IPS DF 6.9 (cell line): Measurements from ENCODE around the gene ZNRF3.
"Not testable (repeated sequence)": the region's sequence is repeated elsewhere in the genome, so short reads cannot be mapped to it uniquely, and the experiment has no call there.

ENCODE experiments used
- DNase-seq: peaks from one replicate; pipeline ENCODE4 v3.0.0-alpha.2; 2013; ENCODE audit warnings: low read depth, low spot score
- H3K27ac ChIP-seq: one replicate; pipeline ENCODE4 v1.5.1; 2013; ENCODE audit warnings: low read length, control low read depth
- H3K27me3 ChIP-seq: 2 replicates; pipeline ENCODE4 v1.6.1; 2013; ENCODE audit warnings: mild to moderate bottlenecking, low read length; ENCODE audit not compliant: control insufficient read depth, insufficient read depth
- H3K36me3 ChIP-seq: 2 replicates; pipeline ENCODE4 v1.6.1; 2013; ENCODE audit warnings: low read length; ENCODE audit not compliant: control insufficient read depth, insufficient read depth
- H3K4me1 ChIP-seq: 2 replicates; pipeline ENCODE4 v1.6.1; 2013; ENCODE audit warnings: low read length; ENCODE audit not compliant: control insufficient read depth, insufficient read depth
- H3K4me3 ChIP-seq: 2 replicates; pipeline ENCODE4 v1.5.1; 2013; ENCODE audit warnings: mild to moderate bottlenecking, low read length
- H3K9me3 ChIP-seq: 2 replicates; pipeline ENCODE4 v1.6.1; 2013; ENCODE audit warnings: low read length, inconsistent platforms; ENCODE audit not compliant: control insufficient read depth, insufficient read depth
- WGBS: extraction: QIAGEN DNeasy Blood & Tissue Kit; methylation state at CpG from one replicate; pipeline ENCODE4 v1.1.7; 2013; ENCODE audit warnings: mixed read lengths, missing lambda C conversion rate; ENCODE audit not compliant: insufficient read length, insufficient coverage; 5-methylcytosine and 5-hydroxymethylcytosine counted together

ZNRF3 gene

DNA sequence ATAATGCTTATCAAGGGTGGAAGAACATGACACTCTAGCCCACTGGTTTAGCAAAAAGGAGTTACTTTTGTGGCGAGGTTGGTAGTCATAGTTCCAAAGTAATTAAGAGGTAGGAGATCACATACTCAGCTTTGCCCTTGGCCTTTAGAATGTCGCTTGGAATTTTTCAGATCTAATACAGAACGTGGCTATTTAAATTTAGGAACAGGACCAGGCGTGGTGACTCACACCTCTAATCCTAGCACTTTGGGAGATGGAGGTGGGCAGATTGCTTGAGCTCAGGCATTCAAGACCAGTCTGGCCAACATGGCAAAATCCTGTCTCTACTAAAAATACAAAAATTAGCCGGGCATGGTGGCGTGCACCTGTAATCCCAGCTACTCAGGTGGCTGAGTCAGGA is 26.1 kb upstream of the ZNRF3 start:
- no peaks in the 10 kb centered on the region for H3K27me3 ChIP-seq
- no peaks in the 10 kb centered on the region for H3K9me3 ChIP-seq
- no peaks in the 10 kb centered on the region for H3K4me1 ChIP-seq
- no CpG with 5 or more reads among the region's 6 CpGs for WGBS
- no peak for DNase-seq
- H3K4me3 ChIP-seq: no peak overlapping the region
- H3K36me3 ChIP-seq: no peaks in the 10 kb centered on the region
- H3K27ac ChIP-seq: no peak overlapping the region

DNA sequence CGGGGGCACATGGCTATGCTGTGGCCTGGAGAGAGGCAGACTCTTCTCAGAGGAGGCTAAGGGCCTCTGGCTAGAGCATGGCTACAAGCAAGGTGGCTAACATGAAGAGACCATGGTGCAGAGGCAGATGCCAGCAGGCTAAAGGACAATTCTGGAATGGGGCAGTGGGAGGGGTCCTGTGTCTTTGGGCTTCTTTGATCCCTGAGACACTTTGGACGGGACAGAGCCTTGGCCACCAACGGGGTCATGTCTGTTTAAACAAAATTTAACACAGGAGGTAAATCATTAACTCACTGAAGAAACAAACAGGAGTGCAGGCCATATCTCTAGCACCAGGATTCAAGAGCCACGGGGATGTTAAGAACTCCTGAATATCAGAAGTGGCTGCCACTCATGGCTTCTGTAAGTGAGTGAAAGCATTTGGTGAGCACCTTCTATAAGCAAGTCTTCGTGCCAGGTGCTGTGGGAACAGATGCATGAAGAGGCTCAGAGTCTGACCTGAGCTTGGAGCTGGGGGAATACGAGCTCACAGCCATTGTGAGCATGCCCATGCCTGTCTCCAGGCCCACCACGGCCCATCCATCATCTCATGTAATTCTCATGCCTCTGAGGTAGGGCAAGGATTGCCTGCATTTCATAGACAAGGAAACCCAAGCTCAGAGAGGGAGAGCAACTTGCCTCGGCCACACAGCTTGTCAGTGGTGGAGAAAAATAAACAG is 18.3 kb upstream of the ZNRF3 start:
- DNase-seq: no peak
- Histone ChIP-seq H3K4me1 (no peaks in the 10 kb centered on the region), H3K36me3 (no peaks in the 10 kb centered on the region), H3K9me3 (no peaks in the 10 kb centered on the region), H3K27me3 (no peaks in the 10 kb centered on the region), H3K27ac (no peak overlapping the region), H3K4me3 (no peak overlapping the region)
- WGBS: no CpG with 5 or more reads among the region's 8 CpGs

DNA sequence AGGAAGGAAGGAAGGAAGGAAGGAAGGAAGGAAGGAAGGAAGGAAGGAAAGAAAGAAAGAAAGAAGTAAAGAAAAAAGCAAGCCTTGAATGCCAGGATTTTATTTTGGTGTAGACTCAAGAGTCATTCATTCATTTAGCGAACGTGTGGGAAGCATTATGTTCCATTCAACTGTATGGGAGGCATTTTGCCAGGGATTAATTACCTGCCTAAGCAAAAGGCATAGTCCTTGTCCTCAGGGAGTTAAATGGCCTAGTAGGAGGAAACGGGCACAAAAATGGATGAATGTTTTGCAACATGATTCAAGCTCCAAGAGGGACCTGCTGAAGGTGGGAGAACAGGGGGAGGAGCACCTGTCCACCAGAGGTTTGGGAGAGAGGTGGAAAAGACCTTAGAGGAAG is 16.2 kb upstream of the ZNRF3 start:
- no peak for DNase-seq
- Histone ChIP-seq H3K36me3 (no peaks in the 10 kb centered on the region), H3K4me1 (no peaks in the 10 kb centered on the region), H3K9me3 (no peaks in the 10 kb centered on the region), H3K27ac (no peak overlapping the region), H3K4me3 (no peak overlapping the region), H3K27me3 (no peaks in the 10 kb centered on the region)
- no CpG with 5 or more reads among the region's 3 CpGs for WGBS

DNA sequence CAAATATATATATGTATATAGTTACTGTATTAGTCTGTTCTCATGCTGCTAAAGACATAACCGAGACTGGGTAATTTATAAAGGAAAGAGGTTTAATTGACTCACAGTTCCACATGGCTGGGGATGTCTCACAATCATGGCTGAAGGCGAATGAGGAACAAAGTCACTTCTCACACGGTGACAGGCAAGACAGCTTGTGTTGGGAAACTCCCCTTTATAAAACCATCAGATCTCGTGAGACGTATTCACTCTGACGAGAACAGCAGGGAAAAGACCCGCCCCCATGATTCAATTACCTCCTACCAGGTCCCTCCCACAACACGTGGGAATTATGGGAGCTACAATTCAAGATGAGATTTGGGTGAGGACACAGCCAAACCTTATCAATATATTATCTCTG is 15.0 kb upstream of the ZNRF3 start:
- H3K27me3 ChIP-seq, H3K4me3 ChIP-seq, H3K4me1 ChIP-seq, H3K9me3 ChIP-seq, DNase-seq, H3K36me3 ChIP-seq, H3K27ac ChIP-seq: not testable (repeated sequence)
- no CpG with 5 or more reads among the region's 8 CpGs for WGBS

DNA sequence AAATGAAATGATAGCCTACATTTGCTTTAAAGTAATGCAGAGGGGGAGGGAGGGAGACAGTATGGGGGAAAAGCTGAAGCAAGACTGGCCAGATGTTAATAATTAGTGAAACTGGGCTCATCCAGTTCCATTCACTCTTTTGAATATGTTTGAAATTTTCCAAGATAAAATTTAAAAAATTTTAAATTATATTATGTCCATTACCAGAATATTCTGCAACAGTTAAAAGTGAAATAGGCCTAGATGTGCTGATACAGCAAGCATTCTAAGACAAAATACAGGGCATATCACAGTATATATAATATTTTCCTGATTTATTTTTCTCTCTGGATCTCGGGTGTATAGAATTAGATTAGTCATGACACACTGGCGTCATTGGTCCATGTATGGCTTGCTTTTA is 13.6 kb upstream of the ZNRF3 start:
- Histone ChIP-seq H3K9me3 (no peaks in the 10 kb centered on the region), H3K4me1 (peaks cover 1% of the 10 kb centered on the region; the same call in 1 of the 2 replicates), H3K4me3 (no peak overlapping the region), H3K36me3 (no peaks in the 10 kb centered on the region), H3K27ac (no peak overlapping the region), H3K27me3 (no peaks in the 10 kb centered on the region)
- WGBS: no CpG with 5 or more reads among the region's 2 CpGs
- no peak for DNase-seq

DNA sequence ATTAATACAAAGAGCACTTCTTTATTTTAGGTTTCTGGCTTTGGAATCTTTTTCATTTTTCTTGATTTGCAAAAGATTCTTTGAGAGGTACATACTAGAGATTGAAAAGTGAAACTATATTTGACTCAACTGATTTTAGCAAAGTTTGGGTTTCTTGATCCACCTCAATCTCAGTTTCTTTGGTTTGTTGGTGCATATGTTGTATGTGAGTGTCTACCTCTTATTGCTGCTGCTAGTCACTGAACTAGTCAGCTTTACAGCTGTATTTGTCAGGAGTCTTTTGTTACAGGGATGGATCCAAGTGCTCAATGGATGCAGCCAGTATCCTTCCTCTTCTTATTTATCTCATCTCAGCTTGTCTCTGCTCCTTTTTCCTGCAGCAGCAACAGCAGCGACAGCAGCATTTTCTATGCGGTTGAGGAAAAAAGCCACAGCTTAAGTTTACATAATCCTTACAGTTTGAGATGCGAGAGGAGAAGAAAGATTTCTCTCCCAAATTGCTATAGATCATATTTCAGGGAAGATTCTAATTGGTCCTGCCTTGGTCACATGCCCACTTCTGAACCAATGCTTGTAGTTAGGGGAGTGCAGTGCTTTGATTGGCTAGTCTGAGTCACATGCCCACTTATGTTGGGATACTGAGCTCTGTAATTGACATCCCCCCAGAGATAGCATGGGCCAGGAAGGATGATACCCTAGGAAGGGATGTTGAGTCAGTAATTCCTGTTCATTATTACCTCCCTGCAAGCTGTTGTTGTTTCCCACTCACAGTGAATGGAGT is 10.0 kb upstream of the ZNRF3 start:
- no peaks in the 10 kb centered on the region for H3K36me3 ChIP-seq
- peaks cover 1% of the 10 kb centered on the region; the same call in 1 of the 2 replicates for H3K4me1 ChIP-seq
- H3K4me3 ChIP-seq: no peak overlapping the region
- H3K27me3 ChIP-seq: no peaks in the 10 kb centered on the region
- DNase-seq: no peak
- no peak overlapping the region for H3K27ac ChIP-seq
- no peaks in the 10 kb centered on the region for H3K9me3 ChIP-seq
- no CpG with 5 or more reads among the region's 3 CpGs for WGBS

DNA sequence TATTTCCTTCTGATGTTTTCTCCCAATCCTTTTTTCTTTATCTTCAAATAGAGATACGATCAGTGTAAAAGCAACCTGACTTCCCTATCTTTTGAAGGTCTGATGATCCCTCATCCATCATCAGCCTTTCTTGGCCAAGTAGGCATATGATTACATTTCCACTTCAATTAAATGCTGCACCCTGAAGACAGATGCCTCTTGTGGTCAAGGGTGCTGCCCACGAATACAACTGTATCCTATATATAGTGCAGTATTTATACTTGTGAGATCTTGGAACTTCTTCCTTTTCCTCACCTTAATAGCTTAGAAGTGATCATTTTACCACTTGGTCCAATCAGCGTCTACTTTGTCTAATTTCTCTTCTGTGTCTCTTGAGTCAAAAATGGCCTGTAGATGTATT is 9.3 kb upstream of the ZNRF3 start:
- no peak overlapping the region for H3K27ac ChIP-seq
- peaks cover 1% of the 10 kb centered on the region; the same call in 1 of the 2 replicates for H3K4me1 ChIP-seq
- H3K9me3 ChIP-seq: no peaks in the 10 kb centered on the region
- H3K27me3 ChIP-seq: no peaks in the 10 kb centered on the region
- DNase-seq: no peak
- no peaks in the 10 kb centered on the region for H3K36me3 ChIP-seq
- WGBS: no CpG with 5 or more reads among the region's 3 CpGs
- H3K4me3 ChIP-seq: no peak overlapping the region

DNA sequence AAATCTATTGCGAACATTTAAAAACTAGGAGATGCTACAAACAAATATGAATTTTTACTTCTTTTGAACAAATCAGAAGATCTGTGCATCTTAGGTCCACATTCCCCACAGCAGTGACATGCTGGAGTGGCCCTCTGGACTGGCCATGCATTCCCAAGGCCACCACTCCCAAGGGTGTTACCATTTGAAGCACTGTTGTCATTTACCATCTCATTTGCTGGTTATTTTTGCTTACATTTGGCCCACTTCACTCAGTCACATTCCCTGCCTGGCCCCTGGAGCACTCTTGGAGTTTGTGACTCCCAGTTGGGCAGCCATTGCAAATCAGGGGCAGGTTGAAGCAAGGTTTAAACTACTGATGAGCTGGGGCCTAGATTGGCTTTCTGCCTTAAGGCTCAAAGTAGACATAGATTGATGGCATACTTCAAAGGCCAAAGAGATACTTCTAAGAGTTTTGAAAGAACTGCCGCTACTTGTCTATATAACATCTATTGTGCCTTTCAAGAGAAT is 8.5 kb upstream of the ZNRF3 start:
- no peak for DNase-seq
- no peak overlapping the region for H3K4me3 ChIP-seq
- WGBS: no CpG with 5 or more reads among the region's 2 CpGs
- peaks cover 1% of the 10 kb centered on the region; the same call in 1 of the 2 replicates for H3K4me1 ChIP-seq
- H3K9me3 ChIP-seq: no peaks in the 10 kb centered on the region
- H3K27me3 ChIP-seq: no peaks in the 10 kb centered on the region
- H3K27ac ChIP-seq: no peak overlapping the region
- no peaks in the 10 kb centered on the region for H3K36me3 ChIP-seq

DNA sequence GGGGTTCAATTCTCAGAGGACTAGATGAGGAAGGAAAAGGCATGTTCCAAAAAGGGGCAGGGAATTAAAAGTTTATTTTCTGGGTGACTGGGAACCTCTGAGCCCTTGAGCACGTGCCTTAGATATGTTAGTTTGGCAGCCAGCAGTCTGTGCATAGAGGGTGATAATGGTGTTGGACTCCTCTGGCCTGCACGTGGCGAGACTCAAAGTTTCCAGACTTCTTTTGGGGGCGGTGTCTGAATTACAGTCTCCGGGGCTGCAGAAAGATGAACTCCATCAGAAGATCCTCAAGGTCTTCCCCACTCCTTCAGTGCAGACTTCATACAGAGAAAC is 861 bp upstream of the ZNRF3 start:
- H3K27ac ChIP-seq: no peak overlapping the region
- WGBS: no CpG with 5 or more reads among the region's 5 CpGs
- no peak for DNase-seq

DNA sequence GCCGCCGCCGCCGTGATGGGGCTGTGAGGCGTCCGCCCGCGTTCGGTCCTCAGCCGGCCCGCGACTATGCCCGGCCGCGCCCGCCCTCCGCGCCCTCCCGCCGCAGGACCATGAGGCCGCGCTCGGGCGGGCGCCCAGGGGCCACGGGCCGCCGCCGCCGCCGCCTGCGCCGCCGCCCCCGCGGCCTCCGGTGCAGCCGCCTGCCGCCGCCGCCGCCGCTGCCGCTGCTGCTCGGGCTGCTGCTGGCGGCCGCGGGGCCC is 215 bp downstream of the ZNRF3 start:
- WGBS: no CpG with 5 or more reads among the region's 48 CpGs
- H3K27ac ChIP-seq: no peak overlapping the region
- H3K4me3 ChIP-seq: peak overlapping the region; percentile 98; the same call in 1 of the 2 replicates
- H3K27me3 ChIP-seq: no peaks in the 10 kb centered on the region
- peaks cover 4% of the 10 kb centered on the region; the same call in 1 of the 2 replicates for H3K4me1 ChIP-seq
- DNase-seq: no peak
- no peaks in the 10 kb centered on the region for H3K36me3 ChIP-seq
- H3K9me3 ChIP-seq: no peaks in the 10 kb centered on the region

More for the DNA sequence above, 861 bp upstream of the ZNRF3 start:
- Histone ChIP-seq H3K27me3 (no peaks in the 10 kb centered on the region), H3K9me3 (no peaks in the 10 kb centered on the region), H3K4me1 (peaks cover 4% of the 10 kb centered on the region; the same call in 1 of the 2 replicates), H3K36me3 (no peaks in the 10 kb centered on the region), H3K4me3 (peak overlapping the region; percentile 48; the same call in 1 of the 2 replicates)
